Measurements from ENCODE around the gene ZNF397.

ZNF397 gene

GRCh38 chr18:35227254-35227653, 13.6 kb upstream of the ZNF397 start:
- TF ChIP-seq, protein P1, sequence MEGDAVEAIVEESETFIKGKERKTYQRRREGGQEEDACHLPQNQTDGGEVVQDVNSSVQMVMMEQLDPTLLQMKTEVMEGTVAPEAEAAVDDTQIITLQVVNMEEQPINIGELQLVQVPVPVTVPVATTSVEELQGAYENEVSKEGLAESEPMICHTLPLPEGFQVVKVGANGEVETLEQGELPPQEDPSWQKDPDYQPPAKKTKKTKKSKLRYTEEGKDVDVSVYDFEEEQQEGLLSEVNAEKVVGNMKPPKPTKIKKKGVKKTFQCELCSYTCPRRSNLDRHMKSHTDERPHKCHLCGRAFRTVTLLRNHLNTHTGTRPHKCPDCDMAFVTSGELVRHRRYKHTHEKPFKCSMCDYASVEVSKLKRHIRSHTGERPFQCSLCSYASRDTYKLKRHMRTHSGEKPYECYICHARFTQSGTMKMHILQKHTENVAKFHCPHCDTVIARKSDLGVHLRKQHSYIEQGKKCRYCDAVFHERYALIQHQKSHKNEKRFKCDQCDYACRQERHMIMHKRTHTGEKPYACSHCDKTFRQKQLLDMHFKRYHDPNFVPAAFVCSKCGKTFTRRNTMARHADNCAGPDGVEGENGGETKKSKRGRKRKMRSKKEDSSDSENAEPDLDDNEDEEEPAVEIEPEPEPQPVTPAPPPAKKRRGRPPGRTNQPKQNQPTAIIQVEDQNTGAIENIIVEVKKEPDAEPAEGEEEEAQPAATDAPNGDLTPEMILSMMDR (IDR thresholded peaks at IDR 0.05; ENCODE audit: control insufficient read depth, insufficient read depth, low read depth, low read length, missing control alignments) = no peak
- DNase-seq (ENCODE audit: low read depth) = no peak
- no peak overlapping the region for H3K4me3 ChIP-seq (ENCODE audit: control insufficient read depth, low read depth, low read length)

GRCh38 chr18:35231052-35231451, 9.8 kb upstream of the ZNF397 start:
- TF ChIP-seq, protein P1 (IDR thresholded peaks at IDR 0.05; ENCODE audit: control insufficient read depth, insufficient read depth, low read depth, low read length, missing control alignments) = peak; percentile 94
- DNase-seq (ENCODE audit: low read depth) = peak; percentile 8
- no peak overlapping the region for H3K4me3 ChIP-seq (ENCODE audit: control insufficient read depth, low read depth, low read length)

- TF ChIP-seq, protein P1 (IDR thresholded peaks at IDR 0.05; ENCODE audit: control insufficient read depth, insufficient read depth, low read depth, low read length, missing control alignments) = no peak
- DNase-seq (ENCODE audit: low read depth) = no peak
- no peak overlapping the region for H3K4me3 ChIP-seq (ENCODE audit: control insufficient read depth, low read depth, low read length)
These were observed 4.1 kb upstream of the ZNF397 start for GRCh38 chr18:35236571-35237363.

DNA sequence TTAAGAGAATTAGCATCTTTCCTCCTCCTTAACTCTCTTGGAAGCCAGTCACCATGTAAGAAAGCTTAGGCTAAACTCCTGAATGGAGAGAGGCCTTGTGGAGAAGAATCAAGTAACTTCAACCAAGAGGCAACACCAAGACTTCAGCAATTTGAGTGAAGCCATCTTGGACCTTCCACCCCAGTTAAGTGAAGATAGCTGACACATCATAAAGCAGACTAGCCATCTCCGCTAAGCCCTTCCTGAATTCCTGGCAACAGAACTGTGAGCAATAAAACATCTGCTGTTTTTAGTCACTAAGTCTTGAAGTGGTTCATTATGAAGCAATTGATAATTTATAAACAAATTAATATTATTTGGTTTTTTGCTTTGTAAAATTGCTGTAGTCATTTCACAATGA, 1.5 kb upstream of the ZNF397 start:
- DNase-seq (ENCODE audit: low read depth) = no peak
- no peak overlapping the region for H3K4me3 ChIP-seq (ENCODE audit: control insufficient read depth, low read depth, low read length)
- TF ChIP-seq, protein P1 (IDR thresholded peaks at IDR 0.05; ENCODE audit: control insufficient read depth, insufficient read depth, low read depth, low read length, missing control alignments) = no peak

DNA sequence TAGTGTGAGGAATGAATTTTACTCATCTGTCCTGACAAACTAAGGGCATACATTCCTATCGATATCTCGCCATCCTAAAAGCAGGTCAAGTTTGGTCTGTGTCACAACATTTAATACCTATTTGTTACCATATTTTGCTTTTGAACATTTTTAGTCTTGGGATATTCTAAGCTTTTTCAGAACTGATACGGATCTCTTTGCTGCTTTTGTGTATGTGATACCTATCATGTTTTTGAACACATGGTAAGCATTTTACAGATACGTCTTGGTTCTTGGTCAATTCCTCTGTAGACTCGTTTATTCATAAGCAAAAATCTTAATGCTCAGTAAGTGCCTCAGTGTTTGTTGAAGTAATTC, 592 bp downstream of the ZNF397 start:
- TF ChIP-seq, protein P1 (IDR thresholded peaks at IDR 0.05; ENCODE audit: control insufficient read depth, insufficient read depth, low read depth, low read length, missing control alignments) = no peak
- peak overlapping the region; percentile 79 for H3K4me3 ChIP-seq (ENCODE audit: control insufficient read depth, low read depth, low read length)
- no peak for DNase-seq (ENCODE audit: low read depth)

DNA sequence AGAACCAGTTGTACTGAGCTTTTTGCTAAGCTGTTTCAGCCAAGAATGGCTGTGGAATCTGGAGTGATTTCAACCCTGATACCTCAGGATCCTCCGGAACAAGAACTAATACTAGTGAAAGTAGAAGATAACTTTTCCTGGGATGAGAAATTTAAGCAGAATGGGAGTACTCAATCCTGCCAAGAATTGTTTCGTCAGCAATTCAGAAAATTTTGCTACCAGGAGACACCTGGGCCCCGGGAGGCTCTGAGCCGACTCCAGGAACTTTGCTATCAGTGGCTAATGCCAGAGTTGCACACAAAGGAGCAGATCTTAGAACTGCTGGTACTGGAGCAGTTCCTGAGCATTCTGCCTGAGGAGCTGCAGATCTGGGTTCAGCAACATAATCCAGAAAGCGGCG, 1.6 kb downstream of the ZNF397 start:
- TF ChIP-seq, protein P1 (IDR thresholded peaks at IDR 0.05; ENCODE audit: control insufficient read depth, insufficient read depth, low read depth, low read length, missing control alignments) = no peak
- H3K4me3 ChIP-seq (ENCODE audit: control insufficient read depth, low read depth, low read length) = no peak overlapping the region

More for the DNA sequence above, 1.6 kb downstream of the ZNF397 start:
- no peak for DNase-seq (ENCODE audit: low read depth)

All from AG09309 (cell line).